Gastrocnemius medialis (tissue), 4 donors: ENCODE data around the gene ADGRB3. TPM values are rescaled to one million over a fixed set of nuclear protein-coding genes. Genes with fewer than 3 reads are reported as not detected.

Experiments used
- ATAC-seq, 2 donors: fragments of 150-250 bp; one replicate each; pipeline ENCODE4 v1.9.1; 2016
- DNase-seq, 2 donors: peaks; one replicate each; pipeline ENCODE4 v3.0.0-alpha.2; 2019
- H3K27ac ChIP-seq, 4 donors: fragments of 200-600 bp; sonication (generic); 1 replicate in 1 of 4; 2 replicates in 3 of 4; pipeline ENCODE4 v1.5.1; 2016 to 2018; ENCODE audit warnings: mild to moderate bottlenecking in 2 of 4, moderate library complexity in 1 of 4
- H3K27me3 ChIP-seq, 3 donors: fragments of 200-600 bp; sonication (generic) in 2 of 3; 1 replicate in 1 of 3; 2 replicates in 2 of 3; pipeline versions ENCODE4 v1.5.1 to v1.6.0; 2016 to 2019; ENCODE audit warnings: mild to moderate bottlenecking in 1 of 3, moderate library complexity in 1 of 3
- H3K36me3 ChIP-seq, 2 donors: fragments of 200-600 bp; sonication (generic) in 1 of 2; one replicate each; pipeline ENCODE4 v1.5.1; 2017 to 2018
- H3K4me1 ChIP-seq, 2 donors: fragments of 200-600 bp; sonication (generic) in 1 of 2; one replicate each; pipeline ENCODE4 v1.5.1; 2016 to 2017; ENCODE audit warnings: mild to moderate bottlenecking in 2 of 2
- H3K4me3 ChIP-seq, 4 donors: fragments of 200-600 bp; sonication (generic) in 3 of 4; 1 replicate in 1 of 4; 2 replicates in 3 of 4; pipeline ENCODE4 v1.5.1; 2016 to 2019; ENCODE audit warnings: mild to moderate bottlenecking in 2 of 4
- H3K9me3 ChIP-seq, 3 donors: fragments of 200-600 bp; sonication (generic) in 2 of 3; 1 replicate in 1 of 3; 2 replicates in 2 of 3; pipeline ENCODE4 v1.5.1; 2016 to 2019
- CTCF ChIP-seq, 5 experiments: fragments of 450-650 bp in 3 of 5; fragments of 200-600 bp in 2 of 5; sonication (generic) in 2 of 5; IDR thresholded peaks in 4 of 5; conservative IDR thresholded peaks in 1 of 5; 1 replicate in 4 of 5; 2 replicates in 1 of 5; pipeline ENCODE4 v1.5.1; 2016 to 2019; ENCODE audit warnings: antibody characterized with exemption in 5 of 5, mild to moderate bottlenecking in 3 of 5, moderate library complexity in 3 of 5
- POLR2A ChIP-seq, 2 donors: fragments of 450-650 bp; IDR thresholded peaks; one replicate each; pipeline ENCODE4 v1.6.1; 2017; ENCODE audit warnings: antibody characterized with exemption in 2 of 2, mild to moderate bottlenecking in 2 of 2, moderate library complexity in 2 of 2
- in situ Hi-C, 4 donors: fragments of 200-750 bp; cut with MboI; loops; one replicate each; pipeline versions ENCODE4 v1.15.0 to v1.8.0; 2017; ENCODE audit warnings: low sequenced_read_pairs in 4 of 4
- intact Hi-C: fragments of 100-400 bp; cut with DNase I; formaldehyde crosslinking; loops from one replicate; pipeline ENCODE4 v1.15.1; 2023; ENCODE audit warnings: low total_unique reads
- total RNA-seq, 4 donors: library from RNA; depleted of rRNA; stranded (reverse); fragments of >200 nt; gene quantifications; one replicate each; pipeline versions ENCODE4 v1.1.0 to v1.2.3, GENCODE V29; 2016

ADGRB3 gene
- total RNA-seq, 4 donors from 2014 or later = 0.56 to 0.58 (median 0.58) TPM; not detected in 1

GRCh38 chr6:68728159-68728979 lies 93.3 kb downstream of the ADGRB3 start:
- Histone ChIP-seq H3K27me3 (no peaks in the 10 kb centered on the region), H3K4me3 (no peak overlapping the region), H3K27ac (no peak overlapping the region), H3K9me3 (no peaks in the 10 kb centered on the region), H3K36me3 (no peaks in the 10 kb centered on the region), H3K4me1 (no peaks in the 10 kb centered on the region)
- in situ Hi-C loops = no loop called here
- no peak for TF ChIP-seq CTCF (IDR thresholded peaks at IDR 0.05 in 4 of 5, conservative IDR thresholded peaks at IDR 0.05 in 1 of 5)
- no peak for TF ChIP-seq POLR2A (IDR thresholded peaks at IDR 0.05)
- intact Hi-C loops = no loop called here
- ATAC-seq (no peak), DNase-seq (no peak)

- no peak overlapping the region for H3K4me3 ChIP-seq
- no peaks in the 10 kb centered on the region for H3K9me3 ChIP-seq
- intact Hi-C loops (no loop called here), in situ Hi-C loops (no loop called here)
- no peak overlapping the region for H3K27ac ChIP-seq
- no peaks in the 10 kb centered on the region for H3K4me1 ChIP-seq
- TF ChIP-seq CTCF (IDR thresholded peaks at IDR 0.05 in 4 of 5, conservative IDR thresholded peaks at IDR 0.05 in 1 of 5) (no peak), POLR2A (IDR thresholded peaks at IDR 0.05) (no peak)
- ATAC-seq (no peak), DNase-seq (no peak)
- no peaks in the 10 kb centered on the region for H3K36me3 ChIP-seq
- no peaks in the 10 kb centered on the region for H3K27me3 ChIP-seq
Observed at GRCh38 chr6:68729377-68729903, 94.4 kb downstream of the ADGRB3 start.

- no peaks in the 10 kb centered on the region for H3K36me3 ChIP-seq
- DNase-seq (no peak), ATAC-seq (no peak)
- no peaks in the 10 kb centered on the region for H3K9me3 ChIP-seq
- no peak overlapping the region for H3K4me3 ChIP-seq
- in situ Hi-C loops (no loop called here), intact Hi-C loops (no loop called here)
- no peaks in the 10 kb centered on the region for H3K27me3 ChIP-seq
- H3K4me1 ChIP-seq = no peaks in the 10 kb centered on the region
- no peak overlapping the region for H3K27ac ChIP-seq
- TF ChIP-seq POLR2A (IDR thresholded peaks at IDR 0.05) (no peak), CTCF (IDR thresholded peaks at IDR 0.05 in 4 of 5, conservative IDR thresholded peaks at IDR 0.05 in 1 of 5) (no peak)
Observed at GRCh38 chr6:68730291-68731054, 95.4 kb downstream of the ADGRB3 start.

- no peak for TF ChIP-seq CTCF (IDR thresholded peaks at IDR 0.05 in 4 of 5, conservative IDR thresholded peaks at IDR 0.05 in 1 of 5)
- intact Hi-C loops (no loop called here), in situ Hi-C loops (no loop called here)
- Histone ChIP-seq H3K4me1 (no peaks in the 10 kb centered on the region), H3K36me3 (no peaks in the 10 kb centered on the region), H3K27ac (no peak overlapping the region), H3K27me3 (no peaks in the 10 kb centered on the region), H3K4me3 (no peak overlapping the region), H3K9me3 (no peaks in the 10 kb centered on the region)
- DNase-seq (no peak), ATAC-seq (no peak)
Observed at GRCh38 chr6:68732423-68732822, 97.3 kb downstream of the ADGRB3 start.
